ENCODE data around the gene USP17L18.
"Not testable (repeated sequence)": the region's sequence is repeated elsewhere in the genome, so short reads cannot be mapped to it uniquely, and the experiment has no call there.

The USP17L18 gene, protein sequence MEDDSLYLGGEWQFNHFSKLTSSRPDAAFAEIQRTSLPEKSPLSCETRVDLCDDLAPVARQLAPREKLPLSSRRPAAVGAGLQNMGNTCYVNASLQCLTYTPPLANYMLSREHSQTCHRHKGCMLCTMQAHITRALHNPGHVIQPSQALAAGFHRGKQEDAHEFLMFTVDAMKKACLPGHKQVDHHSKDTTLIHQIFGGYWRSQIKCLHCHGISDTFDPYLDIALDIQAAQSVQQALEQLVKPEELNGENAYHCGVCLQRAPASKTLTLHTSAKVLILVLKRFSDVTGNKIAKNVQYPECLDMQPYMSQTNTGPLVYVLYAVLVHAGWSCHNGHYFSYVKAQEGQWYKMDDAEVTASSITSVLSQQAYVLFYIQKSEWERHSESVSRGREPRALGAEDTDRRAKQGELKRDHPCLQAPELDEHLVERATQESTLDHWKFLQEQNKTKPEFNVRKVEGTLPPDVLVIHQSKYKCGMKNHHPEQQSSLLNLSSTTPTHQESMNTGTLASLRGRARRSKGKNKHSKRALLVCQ

DNA sequence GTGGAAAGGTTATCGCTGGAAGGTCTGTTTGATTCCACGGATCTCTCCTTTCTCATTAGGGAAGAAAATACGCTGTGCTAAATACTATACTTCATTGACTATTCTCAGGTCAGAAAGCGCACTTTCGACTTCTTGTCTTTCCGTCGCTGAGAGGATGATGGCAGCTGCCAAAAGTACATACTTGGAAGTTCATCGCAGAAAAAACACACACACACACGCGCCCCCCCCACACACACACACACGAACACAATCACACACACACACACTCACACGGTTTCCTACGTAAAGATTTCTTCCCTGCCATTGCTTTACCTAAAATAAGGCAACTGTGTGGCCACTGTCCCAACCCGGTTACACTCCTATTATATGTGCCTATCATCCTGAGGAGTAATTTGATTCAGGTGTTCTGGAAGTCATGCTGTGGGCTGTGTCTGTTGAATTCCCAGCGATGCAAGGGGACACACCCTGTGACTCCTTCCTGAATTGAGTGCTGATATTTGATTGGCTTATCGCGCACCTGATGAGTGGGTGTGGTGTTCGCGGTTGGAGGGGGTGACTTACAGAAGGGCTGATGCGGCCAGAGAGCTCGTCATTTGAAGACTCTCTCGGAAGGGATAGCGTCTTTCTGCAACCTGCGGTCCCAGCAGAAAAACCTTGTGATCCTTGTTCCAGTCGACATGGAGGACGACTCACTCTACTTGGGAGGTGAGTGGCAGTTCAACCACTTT is at the start of gene USP17L18:
Gene USP17L18 (plus strand): TSS at position 678 of the 728 bp plus-strand sequence. CDS start 0 bp downstream, at position 678.
- DNase-seq = not testable (repeated sequence)

DNA sequence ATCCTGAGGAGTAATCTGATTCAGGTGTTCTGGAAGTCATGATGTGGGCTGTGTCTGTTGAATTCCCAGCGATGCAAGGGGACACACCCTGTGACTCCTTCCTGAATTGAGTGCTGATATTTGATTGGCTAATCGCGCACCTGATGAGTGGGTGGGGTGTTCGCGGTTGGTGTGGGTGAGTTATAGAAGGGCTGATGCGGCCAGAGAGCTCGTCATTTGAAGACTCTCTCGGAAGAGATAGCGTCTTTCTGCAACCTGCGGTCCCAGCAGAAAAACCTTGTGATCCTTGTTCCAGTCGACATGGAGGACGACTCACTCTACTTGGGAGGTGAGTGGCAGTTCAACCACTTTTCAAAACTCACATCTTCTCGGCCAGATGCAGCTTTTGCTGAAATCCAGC is 38.1 kb upstream of the USP17L18 start, which contains the start of gene USP17L10:
Gene USP17L10 (plus strand): TSS at position 301 of the 400 bp plus-strand sequence. CDS start 0 bp downstream, at position 301.
- not testable (repeated sequence) for DNase-seq

DNA sequence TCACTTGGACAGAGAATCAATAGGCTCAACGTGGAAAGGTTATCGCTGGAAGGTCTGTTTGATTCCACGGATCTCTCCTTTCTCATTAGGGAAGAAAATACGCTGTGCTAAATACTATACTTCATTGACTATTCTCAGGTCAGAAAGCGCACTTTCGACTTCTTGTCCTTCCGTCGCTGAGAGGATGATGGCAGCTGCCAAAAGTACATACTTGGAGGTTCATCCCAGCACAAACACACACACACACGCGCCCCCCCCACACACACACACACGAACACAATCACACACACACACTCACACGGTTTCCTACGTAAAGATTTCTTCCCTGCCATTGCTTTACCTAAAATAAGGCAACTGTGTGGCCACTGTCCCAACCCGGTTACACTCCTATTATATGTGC is 33.7 kb upstream of the USP17L18 start:
- not testable (repeated sequence) for DNase-seq

DNA sequence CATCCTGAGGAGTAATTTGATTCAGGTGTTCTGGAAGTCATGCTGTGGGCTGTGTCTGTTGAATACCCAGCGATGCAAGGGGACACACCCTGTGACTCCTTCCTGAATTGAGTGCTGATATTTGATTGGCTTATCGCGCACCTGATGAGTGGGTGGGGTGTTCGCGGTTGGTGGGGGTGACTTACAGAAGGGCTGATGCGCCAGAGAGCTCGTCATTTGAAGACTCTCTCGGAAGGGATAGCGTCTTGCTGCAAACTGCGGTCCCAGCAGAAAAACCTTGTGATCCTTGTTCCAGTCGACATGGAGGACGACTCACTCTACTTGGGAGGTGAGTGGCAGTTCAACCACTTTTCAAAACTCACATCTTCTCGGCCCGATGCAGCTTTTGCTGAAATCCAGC is 33.3 kb upstream of the USP17L18 start, which contains the start of gene USP17L11:
Gene USP17L11 (plus strand): TSS at position 301 of the 400 bp plus-strand sequence. CDS start 0 bp downstream, at position 301.
- not testable (repeated sequence) for DNase-seq

DNA sequence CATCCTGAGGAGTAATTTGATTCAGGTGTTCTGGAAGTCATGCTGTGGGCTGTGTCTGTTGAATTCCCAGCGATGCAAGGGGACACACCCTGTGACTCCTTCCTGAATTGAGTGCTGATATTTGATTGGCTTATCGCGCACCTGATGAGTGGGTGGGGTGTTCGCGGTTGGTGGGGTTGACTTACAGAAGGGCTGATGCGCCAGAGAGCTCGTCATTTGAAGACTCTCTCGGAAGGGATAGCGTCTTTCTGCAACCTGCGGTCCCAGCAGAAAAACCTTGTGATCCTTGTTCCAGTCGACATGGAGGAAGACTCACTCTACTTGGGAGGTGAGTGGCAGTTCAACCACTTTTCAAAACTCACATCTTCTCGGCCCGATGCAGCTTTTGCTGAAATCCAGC is 28.6 kb upstream of the USP17L18 start, which contains the start of gene USP17L12:
Gene USP17L12 (plus strand): TSS at position 301 of the 400 bp plus-strand sequence. CDS start 0 bp downstream, at position 301.
- not testable (repeated sequence) for DNase-seq

DNA sequence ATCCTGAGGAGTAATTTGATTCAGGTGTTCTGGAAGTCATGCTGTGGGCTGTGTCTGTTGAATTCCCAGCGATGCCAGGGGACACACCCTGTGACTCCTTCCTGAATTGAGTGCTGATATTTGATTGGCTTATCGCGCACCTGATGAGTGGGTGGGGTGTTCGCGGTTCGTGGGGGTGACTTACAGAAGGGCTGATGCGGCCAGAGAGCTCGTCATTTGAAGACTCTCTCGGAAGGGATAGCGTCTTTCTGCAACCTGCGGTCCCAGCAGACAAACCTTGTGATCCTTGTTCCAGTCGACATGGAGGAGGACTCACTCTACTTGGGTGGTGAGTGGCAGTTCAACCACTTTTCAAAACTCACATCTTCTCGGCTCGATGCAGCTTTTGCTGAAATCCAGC is 23.8 kb upstream of the USP17L18 start, which contains the start of gene USP17L13:
Gene USP17L13 (plus strand): TSS at position 301 of the 400 bp plus-strand sequence. CDS start 0 bp downstream, at position 301.
- DNase-seq = not testable (repeated sequence)

DNA sequence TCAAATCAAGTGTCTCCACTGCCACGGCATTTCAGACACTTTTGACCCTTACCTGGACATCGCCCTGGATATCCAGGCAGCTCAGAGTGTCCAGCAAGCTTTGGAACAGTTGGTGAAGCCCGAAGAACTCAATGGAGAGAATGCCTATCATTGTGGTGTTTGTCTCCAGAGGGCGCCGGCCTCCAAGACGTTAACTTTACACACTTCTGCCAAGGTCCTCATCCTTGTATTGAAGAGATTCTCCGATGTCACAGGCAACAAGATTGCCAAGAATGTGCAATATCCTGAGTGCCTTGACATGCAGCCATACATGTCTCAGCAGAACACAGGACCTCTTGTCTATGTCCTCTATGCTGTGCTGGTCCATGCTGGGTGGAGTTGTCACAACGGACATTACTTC is 18.2 kb upstream of the USP17L18 start:
- not testable (repeated sequence) for DNase-seq

DNA sequence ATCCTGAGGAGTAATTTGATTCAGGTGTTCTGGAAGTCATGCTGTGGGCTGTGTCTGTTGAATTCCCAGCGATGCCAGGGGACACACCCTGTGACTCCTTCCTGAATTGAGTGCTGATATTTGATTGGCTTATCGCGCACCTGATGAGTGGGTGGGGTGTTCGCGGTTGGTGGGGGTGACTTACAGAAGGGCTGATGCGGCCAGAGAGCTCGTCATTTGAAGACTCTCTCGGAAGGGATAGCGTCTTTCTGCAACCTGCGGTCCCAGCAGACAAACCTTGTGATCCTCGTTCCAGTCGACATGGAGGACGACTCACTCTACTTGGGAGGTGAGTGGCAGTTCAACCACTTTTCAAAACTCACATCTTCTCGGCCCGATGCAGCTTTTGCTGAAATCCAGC is 14.3 kb upstream of the USP17L18 start, which contains the start of gene USP17L15:
Gene USP17L15 (plus strand): TSS at position 301 of the 400 bp plus-strand sequence. CDS start 0 bp downstream, at position 301.
- DNase-seq = not testable (repeated sequence)

DNA sequence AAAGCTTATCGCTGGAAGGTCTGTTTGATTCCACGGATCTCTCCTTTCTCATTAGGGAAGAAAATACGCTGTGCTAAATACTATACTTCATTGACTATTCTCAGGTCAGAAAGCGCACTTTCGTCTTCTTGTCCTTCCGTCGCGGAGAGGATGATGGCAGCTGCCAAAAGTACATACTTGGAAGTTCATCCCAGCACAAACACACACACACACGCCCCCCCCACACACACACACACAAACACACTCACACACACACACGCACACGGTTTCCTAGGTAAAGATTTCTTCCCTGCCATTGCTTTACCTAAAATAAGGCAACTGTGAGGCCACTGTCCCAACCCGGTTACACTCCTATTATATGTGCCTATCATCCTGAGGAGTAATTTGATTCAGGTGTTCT is 10.0 kb upstream of the USP17L18 start:
- not testable (repeated sequence) for DNase-seq

DNA sequence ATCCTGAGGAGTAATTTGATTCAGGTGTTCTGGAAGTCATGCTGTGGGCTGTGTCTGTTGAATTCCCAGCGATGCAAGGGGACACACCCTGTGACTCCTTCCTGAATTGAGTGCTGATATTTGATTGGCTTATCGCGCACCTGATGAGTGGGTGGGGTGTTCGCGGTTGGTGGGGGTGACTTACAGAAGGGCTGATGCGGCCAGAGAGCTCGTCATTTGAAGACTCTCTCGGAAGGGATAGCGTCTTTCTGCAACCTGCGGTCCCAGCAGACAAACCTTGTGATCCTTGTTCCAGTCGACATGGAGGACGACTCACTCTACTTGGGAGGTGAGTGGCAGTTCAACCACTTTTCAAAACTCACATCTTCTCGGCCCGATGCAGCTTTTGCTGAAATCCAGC is 4.9 kb upstream of the USP17L18 start, which contains the start of gene USP17L17:
Gene USP17L17 (plus strand): TSS at position 301 of the 400 bp plus-strand sequence. CDS start 0 bp downstream, at position 301.
- DNase-seq = not testable (repeated sequence)

DNA sequence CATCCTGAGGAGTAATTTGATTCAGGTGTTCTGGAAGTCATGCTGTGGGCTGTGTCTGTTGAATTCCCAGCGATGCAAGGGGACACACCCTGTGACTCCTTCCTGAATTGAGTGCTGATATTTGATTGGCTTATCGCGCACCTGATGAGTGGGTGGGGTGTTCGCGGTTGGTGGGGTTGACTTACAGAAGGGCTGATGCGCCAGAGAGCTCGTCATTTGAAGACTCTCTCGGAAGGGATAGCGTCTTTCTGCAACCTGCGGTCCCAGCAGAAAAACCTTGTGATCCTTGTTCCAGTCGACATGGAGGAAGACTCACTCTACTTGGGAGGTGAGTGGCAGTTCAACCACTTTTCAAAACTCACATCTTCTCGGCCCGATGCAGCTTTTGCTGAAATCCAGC is 4.6 kb downstream of the USP17L18 start, which contains the start of gene USP17L19:
Gene USP17L19 (plus strand): TSS at position 301 of the 400 bp plus-strand sequence. CDS start 0 bp downstream, at position 301.
- not testable (repeated sequence) for DNase-seq

DNA sequence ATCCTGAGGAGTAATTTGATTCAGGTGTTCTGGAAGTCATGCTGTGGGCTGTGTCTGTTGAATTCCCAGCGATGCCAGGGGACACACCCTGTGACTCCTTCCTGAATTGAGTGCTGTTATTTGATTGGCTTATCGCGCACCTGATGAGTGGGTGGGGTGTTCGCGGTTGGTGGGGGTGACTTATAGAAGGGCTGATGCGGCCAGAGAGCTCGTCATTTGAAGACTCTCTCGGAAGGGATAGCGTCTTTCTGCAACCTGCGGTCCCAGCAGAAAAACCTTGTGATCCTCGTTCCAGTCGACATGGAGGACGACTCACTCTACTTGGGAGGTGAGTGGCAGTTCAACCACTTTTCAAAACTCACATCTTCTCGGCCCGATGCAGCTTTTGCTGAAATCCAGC is 9.4 kb downstream of the USP17L18 start, which contains the start of gene USP17L20:
Gene USP17L20 (plus strand): TSS at position 301 of the 400 bp plus-strand sequence. CDS start 0 bp downstream, at position 301.
- DNase-seq = not testable (repeated sequence)

DNA sequence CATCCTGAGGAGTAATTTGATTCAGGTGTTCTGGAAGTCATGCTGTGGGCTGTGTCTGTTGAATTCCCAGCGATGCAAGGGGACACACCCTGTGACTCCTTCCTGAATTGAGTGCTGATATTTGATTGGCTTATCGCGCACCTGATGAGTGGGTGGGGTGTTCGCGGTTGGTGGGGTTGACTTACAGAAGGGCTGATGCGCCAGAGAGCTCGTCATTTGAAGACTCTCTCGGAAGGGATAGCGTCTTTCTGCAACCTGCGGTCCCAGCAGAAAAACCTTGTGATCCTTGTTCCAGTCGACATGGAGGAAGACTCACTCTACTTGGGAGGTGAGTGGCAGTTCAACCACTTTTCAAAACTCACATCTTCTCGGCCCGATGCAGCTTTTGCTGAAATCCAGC is 14.1 kb downstream of the USP17L18 start, which contains the start of gene USP17L21:
Gene USP17L21 (plus strand): TSS at position 301 of the 400 bp plus-strand sequence. CDS start 0 bp downstream, at position 301.
- not testable (repeated sequence) for DNase-seq

DNA sequence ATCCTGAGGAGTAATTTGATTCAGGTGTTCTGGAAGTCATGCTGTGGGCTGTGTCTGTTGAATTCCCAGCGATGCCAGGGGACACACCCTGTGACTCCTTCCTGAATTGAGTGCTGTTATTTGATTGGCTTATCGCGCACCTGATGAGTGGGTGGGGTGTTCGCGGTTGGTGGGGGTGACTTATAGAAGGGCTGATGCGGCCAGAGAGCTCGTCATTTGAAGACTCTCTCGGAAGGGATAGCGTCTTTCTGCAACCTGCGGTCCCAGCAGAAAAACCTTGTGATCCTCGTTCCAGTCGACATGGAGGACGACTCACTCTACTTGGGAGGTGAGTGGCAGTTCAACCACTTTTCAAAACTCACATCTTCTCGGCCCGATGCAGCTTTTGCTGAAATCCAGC is 18.9 kb downstream of the USP17L18 start, which contains the start of gene USP17L22:
Gene USP17L22 (plus strand): TSS at position 301 of the 400 bp plus-strand sequence. CDS start 0 bp downstream, at position 301.
- not testable (repeated sequence) for DNase-seq

DNA sequence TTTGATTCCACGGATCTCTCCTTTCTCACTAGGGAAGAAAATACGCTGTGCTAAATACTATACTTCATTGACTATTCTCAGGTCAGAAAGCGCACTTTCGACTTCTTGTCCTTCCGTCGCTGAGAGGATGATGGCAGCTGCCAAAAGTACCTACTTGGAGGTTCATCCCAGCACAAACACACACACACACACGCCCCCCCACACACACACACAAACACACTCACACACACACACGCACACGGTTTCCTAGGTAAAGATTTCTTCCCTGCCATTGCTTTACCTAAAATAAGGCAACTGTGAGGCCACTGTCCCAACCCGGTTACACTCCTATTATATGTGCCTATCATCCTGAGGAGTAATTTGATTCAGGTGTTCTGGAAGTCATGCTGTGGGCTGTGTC is 23.3 kb downstream of the USP17L18 start:
- DNase-seq = not testable (repeated sequence)
